SHP77 treated with DMSO at 0.1 percent for 48 hours (cell line): ENCODE data around the gene SLC15A5.

Experiments
- DNase-seq: peaks from one replicate; lab custom pipeline; 2025; lab: John Stamatoyannopoulos, UW

The SLC15A5 gene, protein sequence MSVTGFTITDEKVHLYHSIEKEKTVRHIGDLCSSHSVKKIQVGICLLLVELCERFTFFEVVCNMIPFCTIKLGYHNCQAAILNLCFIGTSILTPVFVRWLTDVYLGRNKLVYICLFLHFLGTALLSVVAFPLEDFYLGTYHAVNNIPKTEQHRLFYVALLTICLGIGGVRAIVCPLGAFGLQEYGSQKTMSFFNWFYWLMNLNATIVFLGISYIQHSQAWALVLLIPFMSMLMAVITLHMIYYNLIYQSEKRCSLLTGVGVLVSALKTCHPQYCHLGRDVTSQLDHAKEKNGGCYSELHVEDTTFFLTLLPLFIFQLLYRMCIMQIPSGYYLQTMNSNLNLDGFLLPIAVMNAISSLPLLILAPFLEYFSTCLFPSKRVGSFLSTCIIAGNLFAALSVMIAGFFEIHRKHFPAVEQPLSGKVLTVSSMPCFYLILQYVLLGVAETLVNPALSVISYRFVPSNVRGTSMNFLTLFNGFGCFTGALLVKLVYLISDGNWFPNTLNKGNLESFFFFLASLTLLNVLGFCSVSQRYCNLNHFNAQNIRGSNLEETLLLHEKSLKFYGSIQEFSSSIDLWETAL

GRCh38 chr12:16277585-16277984, at the start of gene SLC15A5:
TSS of gene SLC15A5 (minus strand) at chr12:16277685. CDS start at chr12:16277685, 0 bp downstream.
- DNase-seq: no peak

- DNase-seq: peak; percentile 17
Measured at GRCh38 chr12:16325426-16325825, 47.9 kb upstream of the SLC15A5 start.

DNA sequence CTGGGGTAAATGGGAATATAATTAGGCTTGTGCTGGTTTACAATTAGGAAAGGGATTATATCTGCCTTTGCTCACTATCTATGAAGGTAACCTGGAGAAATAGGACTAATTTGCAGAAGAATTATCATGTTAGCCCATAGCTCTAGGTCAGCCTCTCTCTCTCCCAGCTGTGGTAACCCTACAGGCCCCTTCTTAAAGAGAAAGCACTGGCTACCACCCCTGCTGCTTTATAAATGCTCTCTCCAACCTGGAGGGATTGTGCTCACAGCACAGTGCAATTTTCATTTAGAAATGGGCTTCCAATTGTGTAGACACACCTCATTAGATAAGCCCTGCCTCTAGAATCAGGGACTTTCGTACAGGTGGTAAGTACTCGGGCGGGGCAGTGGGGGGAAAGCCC, 47.3 kb upstream of the SLC15A5 start:
- no peak for DNase-seq

DNA sequence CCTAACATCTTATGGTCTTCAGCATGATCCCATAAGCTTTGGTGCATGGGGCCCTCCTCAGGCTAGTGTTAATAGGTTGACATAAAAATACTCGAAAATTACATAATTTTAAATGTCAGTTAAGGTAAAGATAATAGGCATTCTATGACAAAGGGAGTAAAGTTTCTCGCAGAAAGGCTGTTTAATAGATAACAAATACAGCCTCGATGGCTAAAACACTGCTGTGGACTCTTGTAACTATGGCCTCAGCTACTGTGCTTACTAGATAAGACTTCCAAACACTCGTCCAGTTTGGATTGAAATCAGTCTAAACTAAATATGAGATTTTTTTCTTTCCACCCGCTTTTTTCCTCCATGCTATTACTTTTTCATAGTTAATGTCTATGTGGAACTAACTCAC, 46.8 kb upstream of the SLC15A5 start:
- DNase-seq: no peak

GRCh38 chr12:16323638-16324037, 46.2 kb upstream of the SLC15A5 start:
- no peak for DNase-seq

- DNase-seq: no peak
Measured at GRCh38 chr12:16323010-16323409, 45.5 kb upstream of the SLC15A5 start.

DNA sequence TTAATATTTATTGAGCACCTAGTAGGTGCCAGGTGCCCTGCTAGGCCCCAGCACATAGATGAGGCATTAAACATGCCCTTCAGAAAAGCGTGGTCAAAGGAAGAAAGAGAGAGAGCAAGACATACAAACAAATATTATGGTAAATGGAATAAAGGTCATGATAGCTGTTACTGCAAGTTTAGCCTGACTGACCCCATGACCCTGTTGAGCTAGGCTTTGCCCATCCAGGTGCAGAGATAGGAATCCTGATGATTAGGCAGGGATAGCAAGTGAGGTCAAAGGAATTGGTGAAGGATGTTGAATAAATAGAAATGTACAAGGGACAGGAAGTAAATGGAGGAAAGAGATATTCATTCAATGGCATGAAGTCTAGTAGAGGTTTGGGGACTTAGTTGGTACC, 33.4 kb upstream of the SLC15A5 start:
- no peak for DNase-seq

DNA sequence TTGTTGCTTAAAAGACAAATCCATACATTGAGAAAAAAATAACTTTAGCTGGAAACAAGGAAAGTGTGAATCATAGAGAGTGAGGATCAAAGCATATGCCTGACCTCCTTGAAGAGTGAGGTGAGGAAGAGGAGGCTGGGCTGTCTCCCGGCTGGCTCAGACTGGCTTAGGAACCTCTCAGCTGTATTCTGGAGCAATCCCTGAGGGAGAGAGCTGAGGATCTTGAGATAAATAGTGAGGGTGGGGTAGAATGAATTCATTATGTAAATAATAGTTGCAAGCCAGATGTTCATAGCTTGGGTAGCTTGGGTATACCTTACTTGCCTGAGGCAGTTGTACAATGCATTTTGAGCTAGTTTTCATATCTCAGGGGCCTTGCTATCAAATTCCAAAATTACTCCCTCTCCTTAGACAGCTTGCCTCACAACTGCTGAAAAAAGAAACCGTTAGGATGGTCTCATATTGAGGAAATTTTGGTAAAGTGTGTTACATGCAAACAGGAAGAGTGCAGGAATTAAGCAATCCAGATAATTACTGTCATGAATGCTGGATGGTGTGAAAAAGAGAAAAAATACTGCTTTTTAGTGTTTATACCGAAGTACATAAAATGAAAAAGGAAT, 30.5 kb upstream of the SLC15A5 start:
- DNase-seq: no peak

DNA sequence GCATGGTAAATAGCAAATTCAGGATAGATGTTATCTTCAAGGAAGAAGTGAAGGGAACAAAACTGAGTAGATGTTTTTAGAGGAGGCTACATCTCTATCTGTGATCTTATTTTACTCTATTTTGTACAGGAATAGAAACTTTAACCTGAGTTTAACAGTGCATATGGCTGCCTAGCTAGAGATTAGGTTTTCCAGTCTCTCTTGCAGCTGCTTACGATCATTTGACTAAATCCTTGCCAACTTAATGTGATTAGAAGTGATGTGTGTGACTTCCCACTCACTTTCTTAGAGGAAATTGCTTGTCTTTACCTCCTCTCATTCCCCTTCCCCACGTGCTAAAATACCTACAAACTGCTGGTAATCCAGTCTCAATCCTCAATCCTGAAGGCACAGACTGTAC, 26.5 kb upstream of the SLC15A5 start:
- no peak for DNase-seq

GRCh38 chr12:16300736-16301135, 23.3 kb upstream of the SLC15A5 start:
- DNase-seq: no peak

DNA sequence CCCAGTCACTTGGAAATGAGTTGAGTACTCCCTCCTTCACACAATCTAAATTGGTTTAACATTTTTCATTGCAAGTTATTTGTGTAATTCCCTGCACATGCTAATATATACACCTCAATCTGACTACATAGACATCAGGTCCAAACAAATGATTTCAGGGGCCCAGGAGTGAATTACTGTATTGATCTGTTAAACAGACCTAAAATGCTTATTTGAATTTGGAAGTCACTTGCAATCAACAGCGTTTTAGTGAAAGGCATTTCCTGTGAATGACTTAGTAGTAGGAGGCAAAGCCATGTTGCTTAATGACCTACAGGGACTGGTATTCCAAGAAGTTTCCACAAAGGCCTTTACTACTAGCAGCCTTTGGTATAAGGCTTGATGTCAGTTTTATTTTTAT, 22.6 kb upstream of the SLC15A5 start:
- DNase-seq: no peak

DNA sequence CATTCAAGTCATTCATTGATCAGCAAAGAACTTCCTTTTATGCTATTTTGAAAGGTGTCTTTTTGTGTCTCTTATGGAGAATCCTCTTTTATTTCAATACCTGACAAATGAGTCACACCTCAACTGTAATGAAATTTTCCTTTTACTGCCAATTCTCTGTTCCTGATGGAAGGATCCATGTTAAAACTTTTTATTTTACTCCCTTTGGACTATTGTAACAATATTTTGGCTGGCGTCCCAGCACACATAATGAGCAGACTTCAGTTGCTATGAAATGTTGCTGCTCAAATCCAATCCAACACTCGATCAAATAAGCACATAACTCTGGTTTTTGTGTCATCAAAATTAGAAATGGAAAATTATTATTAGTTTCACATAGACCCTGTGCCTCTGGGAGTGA, 21.9 kb upstream of the SLC15A5 start:
- DNase-seq: no peak

- no peak for DNase-seq
Measured at GRCh38 chr12:16297521-16297920, 20.0 kb upstream of the SLC15A5 start.

DNA sequence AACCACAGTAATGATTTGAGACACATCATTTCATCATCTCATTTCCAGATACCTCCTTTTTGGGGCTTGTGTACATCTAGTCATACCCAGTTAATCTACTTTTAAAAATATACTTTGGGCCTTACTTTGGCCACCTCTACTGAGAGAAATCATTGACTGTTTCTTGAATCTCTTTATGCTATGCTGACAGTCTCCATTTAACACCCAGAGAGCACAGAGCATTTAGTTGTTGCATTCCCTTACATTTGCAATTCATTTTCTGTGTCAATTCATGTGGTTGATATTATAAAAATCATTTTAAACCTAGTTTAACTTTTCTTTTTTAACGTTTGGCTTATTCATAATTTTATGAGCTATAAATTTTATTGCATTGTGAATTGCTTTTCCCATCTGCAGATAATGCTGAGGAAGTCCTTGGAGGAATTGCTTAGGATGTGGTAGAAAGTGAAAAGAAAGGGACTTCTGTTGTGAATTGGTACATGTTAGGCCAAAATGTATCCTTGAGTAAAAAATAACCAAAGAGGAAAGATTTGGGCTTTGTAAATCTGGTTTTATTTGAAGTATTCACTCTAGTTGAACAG, 17.0 kb upstream of the SLC15A5 start:
- no peak for DNase-seq

GRCh38 chr12:16291032-16291431, 13.5 kb upstream of the SLC15A5 start:
- no peak for DNase-seq

DNA sequence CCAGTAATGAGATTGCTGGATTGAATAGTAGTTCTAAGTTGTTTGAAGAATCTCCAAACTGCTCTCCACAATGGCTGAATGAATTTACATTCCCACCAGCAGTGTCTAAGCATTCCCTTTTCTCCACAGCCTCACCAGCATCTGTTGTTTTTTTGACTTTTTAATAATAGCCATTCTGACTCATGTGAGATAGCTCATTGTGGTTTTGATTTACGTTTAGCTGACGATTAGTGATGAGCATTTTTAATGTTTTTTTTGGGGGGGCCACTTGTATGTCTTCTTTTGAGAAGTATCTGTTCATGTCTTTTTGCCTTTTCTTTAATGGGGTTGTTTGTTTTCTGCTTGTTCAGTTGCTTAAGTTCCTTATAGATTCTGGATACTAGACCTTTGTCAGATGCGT, 8.1 kb upstream of the SLC15A5 start:
- no peak for DNase-seq

GRCh38 chr12:16282978-16283377, 5.5 kb upstream of the SLC15A5 start:
- DNase-seq: no peak

DNA sequence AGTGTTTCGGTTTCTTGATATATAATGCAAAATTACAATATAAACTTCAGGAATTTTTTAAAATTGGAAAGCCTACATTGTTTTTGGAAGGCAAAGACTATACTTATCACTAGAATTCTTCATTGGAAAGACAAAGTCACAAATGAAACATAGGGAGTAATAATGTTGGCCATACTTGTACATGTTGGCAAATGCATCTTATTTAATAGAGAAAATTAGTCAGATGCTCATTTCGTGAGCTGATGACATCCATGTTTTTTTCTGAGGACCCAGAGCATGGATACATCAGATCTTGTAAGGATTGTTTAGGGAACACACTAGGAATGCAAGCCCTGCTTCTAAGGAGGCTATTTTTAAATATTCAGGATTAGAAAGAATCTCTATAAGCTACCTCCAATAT, 4.6 kb upstream of the SLC15A5 start:
- no peak for DNase-seq

- DNase-seq: no peak
Measured at GRCh38 chr12:16281157-16281556, 3.7 kb upstream of the SLC15A5 start.

DNA sequence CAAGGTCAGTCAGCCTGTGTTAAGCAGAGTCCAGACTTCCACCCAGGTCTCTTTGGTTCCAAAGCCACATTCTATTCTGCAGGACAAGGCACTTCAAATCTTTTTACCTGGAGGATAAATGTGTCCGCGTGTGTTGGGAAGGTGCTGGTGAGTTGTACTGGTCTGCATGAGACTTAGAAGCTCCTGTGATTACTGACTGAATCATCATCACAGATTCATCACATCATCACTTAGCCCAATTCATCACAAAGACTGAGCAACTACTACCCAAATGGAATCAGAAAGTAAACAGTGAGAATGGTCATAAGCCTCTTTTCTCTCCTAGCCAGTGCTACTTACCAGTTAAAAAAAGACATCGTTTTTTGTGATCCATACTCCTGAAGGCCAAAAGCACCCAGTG, 5.3 kb downstream of the SLC15A5 start:
- DNase-seq: no peak

DNA sequence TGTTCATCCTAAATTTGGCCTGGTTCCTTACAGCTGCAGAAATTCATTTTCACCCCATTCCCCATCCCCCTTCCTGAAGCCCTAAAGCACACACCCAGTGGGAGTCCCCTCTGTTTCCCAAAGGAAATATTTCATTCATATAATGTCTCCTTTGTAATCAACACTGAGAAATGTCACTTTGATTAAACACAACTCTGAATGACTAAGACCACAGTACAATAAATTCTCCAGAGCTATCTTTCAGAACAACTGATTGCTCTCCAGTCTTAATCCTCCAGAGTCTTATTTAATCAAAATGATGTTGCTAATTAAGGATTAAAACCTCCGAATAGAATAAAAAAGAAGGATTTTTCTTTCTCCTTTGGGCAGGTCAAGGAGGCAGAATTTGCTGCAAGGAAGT, 6.4 kb downstream of the SLC15A5 start:
- DNase-seq: no peak

DNA sequence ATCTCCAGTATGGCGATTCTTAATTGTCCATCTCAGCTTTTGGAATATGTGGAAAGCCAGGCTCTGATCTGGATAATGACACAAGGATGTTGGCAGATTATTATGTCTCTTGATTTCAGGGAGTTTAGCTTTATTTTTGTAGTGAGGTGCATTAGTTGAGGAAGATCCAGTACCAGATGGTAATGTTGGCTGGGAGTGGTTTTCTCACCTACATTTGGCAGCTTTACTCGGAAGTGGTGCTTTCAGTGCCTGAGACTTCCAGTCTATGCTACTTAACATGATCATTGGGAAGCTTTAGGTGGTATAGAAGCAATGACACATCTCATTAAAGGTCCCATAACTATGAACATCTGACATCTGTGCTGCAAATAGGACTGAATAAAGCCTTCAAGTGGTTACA, 7.5 kb downstream of the SLC15A5 start:
- DNase-seq: no peak

GRCh38 chr12:16266085-16266484, 11.4 kb downstream of the SLC15A5 start:
- DNase-seq: no peak
